HG02852 (cell line): ENCODE results near the gene AOPEP.

Experiments used
- ATAC-seq: cut with Tn5 transposase; IDR thresholded peaks from one replicate; pipeline ENCODE4 v1.9.1; 2021; ENCODE audit warnings: mild to moderate bottlenecking, moderate library complexity; ENCODE audit not compliant: unreplicated experiment

The AOPEP gene

GRCh38 chr9:94717761-94718160 is 8.7 kb upstream of the AOPEP start:
- ATAC-seq = no peak

DNA sequence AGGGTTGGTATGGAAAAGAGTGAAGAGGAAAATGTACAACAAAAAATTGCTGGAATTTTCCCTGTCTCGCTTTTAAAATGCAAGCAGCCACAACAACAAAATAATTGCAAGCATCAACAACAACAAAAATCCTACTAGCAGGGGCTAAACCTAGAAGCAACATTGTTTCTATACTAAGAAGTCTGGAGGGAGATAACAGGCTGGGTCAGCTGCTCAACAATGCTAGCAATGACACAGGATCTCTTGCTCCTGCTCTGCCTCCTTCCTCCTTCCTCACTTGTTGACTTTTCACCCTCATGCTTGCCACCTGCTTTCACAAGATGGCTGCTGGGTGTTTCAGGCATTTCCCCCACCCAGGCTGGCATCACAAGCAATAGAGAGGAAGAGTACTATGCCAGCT is 7.6 kb upstream of the AOPEP start:
- no peak for ATAC-seq

DNA sequence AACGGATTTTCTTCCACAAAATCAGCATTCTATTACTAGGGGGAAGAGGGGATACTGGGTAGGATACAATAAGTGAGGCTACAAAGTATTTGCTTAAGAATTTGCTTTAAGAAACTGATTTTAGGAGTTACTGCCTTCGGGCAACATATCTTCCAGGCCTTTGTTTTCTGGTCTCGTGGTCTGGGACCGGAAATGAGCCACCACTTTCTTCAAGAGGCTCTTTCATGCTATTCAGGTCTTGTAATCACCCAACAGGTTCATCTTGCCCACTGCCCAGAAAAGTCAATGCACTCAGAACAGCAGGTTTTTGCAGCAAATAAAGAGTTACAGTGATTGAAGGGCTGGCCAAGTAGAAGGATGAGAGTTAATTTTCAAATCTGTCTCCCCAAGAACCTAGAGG is 6.6 kb upstream of the AOPEP start:
- ATAC-seq = no peak

DNA sequence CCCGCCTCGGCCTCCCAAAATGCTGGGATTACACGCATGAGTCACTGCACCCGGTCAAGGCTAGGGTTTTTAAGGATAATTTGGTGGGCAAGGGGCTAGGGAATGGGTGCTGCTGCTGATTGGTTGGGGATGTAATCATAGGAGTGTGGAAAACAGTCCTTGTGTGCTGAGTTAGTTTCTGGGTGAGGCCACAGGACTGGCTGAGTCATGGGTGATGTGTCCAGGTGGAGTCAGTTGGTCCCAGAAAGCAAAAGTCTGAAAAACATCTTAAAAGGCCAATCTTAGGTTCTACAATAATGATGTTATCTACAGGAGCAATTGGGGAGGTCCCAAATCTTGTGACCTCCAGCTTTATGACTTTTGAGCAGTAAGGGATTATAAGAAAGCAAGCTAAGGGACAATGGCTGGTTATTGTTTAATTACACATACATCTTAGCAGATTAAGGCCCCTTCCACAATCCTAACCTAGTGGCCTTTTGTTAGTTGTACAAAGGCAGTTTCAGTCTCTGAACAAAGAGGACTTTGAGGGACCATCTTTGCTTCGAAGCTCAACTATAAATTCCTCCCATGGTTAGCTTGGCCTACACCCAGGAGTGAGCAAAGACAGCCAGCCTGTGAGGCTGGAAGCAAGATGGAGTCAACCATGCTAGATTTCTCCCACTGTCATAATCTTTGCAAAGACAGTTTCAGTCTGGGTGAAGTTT is 5.5 kb upstream of the AOPEP start:
- no peak for ATAC-seq

DNA sequence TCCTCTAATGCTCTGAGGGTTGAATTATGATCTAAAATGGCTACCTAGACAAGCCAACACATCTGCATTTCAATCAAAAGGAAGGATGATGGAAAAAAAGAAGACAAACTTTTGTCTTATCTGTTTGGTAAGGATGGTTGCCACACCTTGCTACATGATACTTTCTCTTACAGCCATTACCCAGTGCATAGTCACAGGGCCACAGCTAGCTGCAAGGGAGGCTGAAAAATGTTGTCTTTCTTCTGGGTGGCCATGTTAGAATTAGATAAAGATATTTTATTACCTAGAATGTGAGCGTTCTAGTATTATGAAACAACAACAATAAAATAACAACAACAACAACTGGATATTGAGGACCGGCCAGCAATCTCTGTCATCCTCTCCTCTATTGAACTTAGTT is 4.7 kb upstream of the AOPEP start:
- ATAC-seq = no peak

DNA sequence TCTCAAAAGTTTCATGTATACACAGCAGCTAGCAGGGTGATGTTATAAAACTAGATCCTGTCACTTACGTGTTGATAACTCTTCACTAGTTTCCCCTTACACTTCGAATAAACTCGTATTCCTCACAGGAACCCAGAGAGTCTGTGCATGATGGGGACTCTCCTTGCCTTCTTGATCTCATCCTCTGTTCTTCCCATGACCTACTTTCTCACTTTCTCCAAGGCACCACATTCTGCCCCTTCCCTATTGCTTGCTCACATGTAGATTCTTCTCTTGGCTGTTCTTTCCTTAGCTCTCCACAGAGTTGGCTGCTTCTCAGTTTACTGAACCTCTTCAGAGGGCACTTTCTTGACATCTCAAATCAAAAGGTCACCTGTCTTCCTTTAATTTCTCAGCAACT is 1.2 kb upstream of the AOPEP start:
- ATAC-seq = no peak

DNA sequence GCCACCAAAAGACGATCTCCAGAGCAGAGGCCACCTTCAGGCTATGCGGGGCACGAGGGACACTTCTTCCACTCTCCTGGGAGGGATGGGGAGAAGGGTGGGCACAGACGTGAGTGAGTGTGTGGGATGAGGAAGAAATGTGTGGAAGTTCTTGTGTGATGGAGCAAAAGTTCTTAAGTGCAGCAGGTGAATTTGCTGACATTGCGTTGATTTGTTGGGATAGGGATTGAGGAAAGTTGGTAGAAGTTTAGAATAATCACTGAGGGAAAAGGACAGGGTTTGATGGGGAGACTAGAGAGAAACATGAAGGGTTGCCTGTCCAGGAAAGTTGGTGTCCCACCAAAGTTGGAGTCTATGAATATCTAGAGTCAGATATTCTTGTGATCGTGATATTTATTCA is 2.2 kb downstream of the AOPEP start:
- no peak for ATAC-seq

DNA sequence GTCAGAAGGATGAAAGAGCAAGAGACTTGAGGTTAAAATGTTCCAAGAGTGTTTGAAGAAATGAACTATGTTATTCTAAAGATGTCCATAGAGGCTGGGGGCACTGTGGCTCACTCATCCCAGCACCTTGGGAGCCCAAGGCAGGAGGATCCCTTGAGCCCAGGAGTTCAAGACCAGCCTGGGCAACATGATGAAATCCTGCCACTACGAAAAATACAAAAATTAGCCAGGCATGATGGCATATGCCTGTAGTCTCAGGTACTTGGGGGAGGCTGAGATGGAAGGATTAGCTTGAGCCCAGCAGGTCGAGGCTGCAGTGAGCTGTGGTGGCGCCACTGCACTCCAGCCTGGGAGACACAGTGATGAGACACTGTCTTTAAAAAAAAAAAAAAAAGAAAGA is 2.7 kb downstream of the AOPEP start:
- no peak for ATAC-seq

DNA sequence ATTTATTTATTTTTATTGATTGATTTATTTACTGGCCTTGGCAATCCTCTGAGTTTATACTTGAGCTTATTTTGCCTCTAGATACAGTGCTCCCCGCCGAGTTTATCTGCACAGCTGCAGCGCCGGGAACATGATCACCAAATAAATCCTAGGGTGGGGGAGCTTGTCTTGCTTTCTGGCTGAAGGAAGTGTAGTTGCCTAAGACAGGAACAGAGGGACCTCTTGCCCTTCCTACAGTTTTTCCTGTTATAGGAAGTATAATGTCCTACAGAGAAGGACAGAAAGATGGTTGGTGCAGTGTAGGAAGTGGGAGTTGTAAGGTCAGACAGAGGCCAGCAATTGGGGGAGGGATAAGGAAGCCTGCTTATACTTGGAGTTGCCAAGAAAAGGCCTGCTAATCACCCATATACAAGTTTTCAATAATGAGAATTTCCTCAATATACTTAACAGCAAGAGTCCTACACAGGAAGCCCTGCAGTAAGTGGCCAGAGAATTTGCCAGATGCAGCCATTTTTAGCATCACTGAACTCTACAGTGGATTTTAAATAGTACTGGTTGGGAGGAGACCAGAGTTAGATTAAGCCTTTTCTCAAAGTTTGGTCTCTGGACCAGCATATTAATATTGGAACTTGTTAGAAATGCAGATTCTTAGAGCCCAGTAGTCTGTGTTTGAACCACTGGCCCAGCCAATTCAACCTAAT is 7.7 kb downstream of the AOPEP start:
- ATAC-seq = no peak

DNA sequence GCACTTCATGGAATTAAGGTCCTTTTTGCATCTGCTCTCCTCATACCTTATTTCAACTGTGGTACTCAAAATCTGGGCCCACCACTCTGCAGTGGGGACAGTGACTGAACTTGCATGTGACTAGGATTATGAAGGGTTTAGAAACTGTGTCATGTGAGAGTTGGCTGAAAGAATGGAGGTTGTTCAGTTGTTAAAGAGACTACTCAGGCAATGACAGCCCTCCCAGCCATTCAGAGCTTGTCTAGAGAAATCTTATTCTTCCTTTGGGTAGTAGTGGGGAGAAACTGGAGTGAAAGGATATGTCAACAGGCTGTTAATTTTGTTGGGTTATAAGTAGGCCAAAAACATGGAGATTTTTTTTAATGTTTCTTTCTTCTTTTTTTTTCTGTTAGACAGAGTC is 10.3 kb downstream of the AOPEP start:
- ATAC-seq = no peak

DNA sequence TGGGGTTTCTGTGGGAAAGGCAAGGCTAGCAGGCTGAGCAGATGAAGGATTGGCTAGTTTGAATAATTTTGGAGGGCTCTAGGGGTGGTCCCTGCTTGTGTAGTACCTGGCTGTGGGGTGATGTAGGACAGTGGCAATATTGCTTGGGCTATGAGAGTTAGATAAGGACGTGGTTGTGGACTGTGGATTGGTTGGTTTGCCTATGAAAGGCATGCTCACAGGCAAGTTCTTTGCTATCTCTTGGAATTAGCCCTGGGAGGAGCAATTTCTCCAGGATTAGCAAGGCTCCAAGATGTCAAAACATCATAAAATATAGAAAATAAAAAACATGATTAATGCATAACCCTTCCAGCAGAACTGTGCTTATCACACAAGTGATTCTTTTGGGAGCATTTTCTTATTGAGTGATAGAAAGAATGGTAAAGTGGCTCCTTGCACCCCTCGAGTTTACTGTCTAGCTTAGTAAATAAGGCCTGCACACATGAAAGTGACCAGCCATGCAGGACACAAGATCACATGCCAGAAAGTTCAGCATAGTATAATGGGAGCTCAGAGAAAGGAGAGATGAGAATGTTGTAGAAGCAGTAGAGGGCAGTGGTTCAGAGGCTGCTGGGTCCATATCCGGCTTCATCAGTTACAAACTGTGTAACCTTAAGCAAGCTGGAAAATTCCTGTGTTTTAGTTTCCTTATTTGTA is 13.8 kb downstream of the AOPEP start:
- ATAC-seq = no peak

GRCh38 chr9:94741866-94742265 is 15.4 kb downstream of the AOPEP start:
- no peak for ATAC-seq

GRCh38 chr9:94743035-94743954 is 16.8 kb downstream of the AOPEP start:
- no peak for ATAC-seq

DNA sequence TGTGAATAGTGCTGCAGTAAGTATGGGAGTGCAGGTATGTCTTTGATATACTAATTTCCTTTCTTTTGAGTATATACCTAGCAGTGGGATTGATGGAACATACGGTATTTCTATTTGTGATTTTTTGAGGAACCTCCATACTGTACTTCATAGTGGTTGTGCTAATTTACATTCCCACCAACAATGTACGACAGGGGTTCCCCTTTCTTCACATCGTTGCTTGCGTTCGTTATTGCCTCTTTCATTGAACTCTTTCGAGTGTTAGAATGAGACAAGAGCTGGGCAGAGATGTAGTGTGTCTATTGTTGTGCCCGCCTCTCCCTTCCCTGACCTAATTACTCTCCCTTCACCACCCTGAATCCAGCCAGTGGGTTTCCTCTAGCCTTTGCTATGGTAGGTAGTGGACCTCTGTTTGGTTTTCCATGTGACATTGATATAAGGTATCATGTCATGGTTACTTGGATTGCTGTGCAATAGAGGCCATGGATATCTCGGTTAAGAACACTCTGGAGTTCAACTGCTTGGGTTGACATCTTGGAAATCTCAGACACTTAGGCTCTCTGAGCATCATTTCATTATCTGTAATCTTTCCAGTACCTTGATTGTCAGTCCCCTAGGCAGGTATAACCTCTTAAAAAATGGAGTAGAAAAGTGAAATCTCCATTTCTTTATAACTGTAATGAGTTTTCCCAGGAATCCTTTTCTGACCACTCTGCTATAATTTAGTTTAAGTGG is 19.5 kb downstream of the AOPEP start:
- ATAC-seq = no peak

- ATAC-seq = no peak
Measured at GRCh38 chr9:94746541-94747370, 20.3 kb downstream of the AOPEP start.

- no peak for ATAC-seq
Measured at GRCh38 chr9:94754976-94755475, 28.5 kb downstream of the AOPEP start.

DNA sequence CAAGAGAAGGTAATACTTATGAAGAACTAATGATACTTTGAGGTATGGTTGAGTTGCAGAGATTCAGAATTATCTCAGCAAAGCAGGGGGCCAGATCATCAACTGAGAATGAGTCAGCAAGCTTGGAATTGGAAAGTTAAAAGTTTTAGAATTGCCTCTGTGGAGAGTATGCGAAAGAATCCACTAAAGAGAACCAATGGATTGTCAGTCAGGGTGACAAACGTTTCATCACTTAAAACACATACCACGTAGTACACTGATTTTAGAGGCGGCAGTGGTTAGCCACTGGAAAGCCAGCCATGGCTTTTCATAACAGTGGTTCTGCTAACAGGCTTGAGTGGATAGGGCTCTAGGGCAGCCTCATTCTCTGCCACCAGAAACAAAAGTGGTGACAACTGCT is 30.7 kb downstream of the AOPEP start:
- no peak for ATAC-seq

DNA sequence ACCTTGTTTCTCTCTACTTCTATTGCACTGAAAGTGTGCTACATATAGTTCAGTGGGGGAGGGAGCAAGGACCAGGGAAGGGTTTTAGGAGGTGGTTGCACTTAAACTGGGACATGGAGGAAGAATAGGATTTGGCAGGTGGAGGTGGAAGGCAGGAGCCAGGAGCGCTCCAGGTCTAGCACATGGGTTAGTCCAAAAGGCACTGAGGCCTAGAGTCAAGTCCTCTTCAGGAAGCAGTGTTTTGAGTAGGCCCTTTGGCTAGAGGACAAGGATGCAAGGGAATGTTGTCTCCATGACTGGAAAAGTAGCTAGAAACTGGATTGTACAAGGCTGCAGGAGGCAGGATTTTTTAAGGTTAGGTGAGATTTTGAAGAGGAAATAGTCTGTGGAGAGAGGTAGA is 31.5 kb downstream of the AOPEP start:
- ATAC-seq = no peak

GRCh38 chr9:94758880-94759279 is 32.4 kb downstream of the AOPEP start:
- no peak for ATAC-seq
